Cardiac muscle cell (in vitro differentiated cells and primary cell): ENCODE results near the gene TIMM17B. TPM values are rescaled to one million over a fixed set of nuclear protein-coding genes. Genes with fewer than 3 reads are reported as not detected.

Source experiments
- DNase-seq, 2 donors: peaks; one replicate each; pipeline versions ENCODE4 v3.0.0 to v3.0.0-alpha.2; 2010 to 2017; ENCODE audit warnings: low read depth in 1 of 2, low spot score in 1 of 2
- H3K27ac ChIP-seq: fragments of 200-600 bp; sonication (generic); 2 replicates; pipeline ENCODE4 v1.5.1; 2016
- H3K27me3 ChIP-seq: fragments of 200-600 bp; sonication (generic); 2 replicates; pipeline ENCODE4 v1.6.0; 2016; ENCODE audit warnings: control low read depth
- H3K36me3 ChIP-seq: fragments of 200-600 bp; sonication (generic); 2 replicates; pipeline ENCODE4 v1.5.1; 2016; ENCODE audit warnings: control low read depth
- H3K4me1 ChIP-seq: fragments of 200-600 bp; sonication (generic); 2 replicates; pipeline ENCODE4 v1.8.1; 2017; ENCODE audit warnings: low read depth, mild to moderate bottlenecking, mixed run types
- H3K4me3 ChIP-seq: fragments of 200-600 bp; sonication (generic); 2 replicates; pipeline ENCODE4 v1.5.1; 2016; ENCODE audit warnings: mild to moderate bottlenecking
- H3K9me3 ChIP-seq: fragments of 200-600 bp; sonication (generic); 2 replicates; pipeline ENCODE4 v1.5.1; 2017; ENCODE audit warnings: low read depth, mild to moderate bottlenecking, control low read depth
- CTCF ChIP-seq: IDR thresholded peaks from 2 replicates; pipeline ENCODE4 v1.5.1; 2012; ENCODE audit warnings: low read depth, mild to moderate bottlenecking, low read length
- polyA plus RNA-seq: library from polyadenylated mRNA; unstranded; fragments of >200 nt; fragmentation: Nextera tagmentation; extraction: Ambion mirVana; gene quantifications from 2 replicates; pipeline ENCODE4 v1.2.1, GENCODE V29; 2016
- total RNA-seq: library from RNA; depleted of rRNA; stranded (reverse); fragments of >200 nt; gene quantifications from 2 replicates; pipeline ENCODE4 v1.2.3, GENCODE V29; 2016

The TIMM17B gene
- total and polyA plus RNA-seq, 2 experiments from 2014 or later: 127 to 219 TPM

GRCh38 chrX:48938721-48939425 lies 41.3 kb upstream of the TIMM17B start:
- Histone ChIP-seq H3K27me3 (no peaks in the 10 kb centered on the region), H3K27ac (peak overlapping the region; percentile 23), H3K36me3 (peaks cover 2% of the 10 kb centered on the region), H3K4me3 (no peak overlapping the region), H3K4me1 (no peaks in the 10 kb centered on the region), H3K9me3 (no peaks in the 10 kb centered on the region)
- TF ChIP-seq CTCF: no peak
- no peak for DNase-seq

- Histone ChIP-seq H3K9me3 (no peaks in the 10 kb centered on the region), H3K4me3 (no peak overlapping the region), H3K27me3 (no peaks in the 10 kb centered on the region), H3K4me1 (no peaks in the 10 kb centered on the region), H3K36me3 (peaks cover 7% of the 10 kb centered on the region), H3K27ac (peak overlapping the region; percentile 84)
- no peak for TF ChIP-seq CTCF
- peak; percentile 30 to 34 for DNase-seq
These were observed 39.7 kb upstream of the TIMM17B start for GRCh38 chrX:48937054-48937907.

GRCh38 chrX:48936429-48937053 lies 39.0 kb upstream of the TIMM17B start:
- no peaks in the 10 kb centered on the region for H3K9me3 ChIP-seq
- H3K4me3 ChIP-seq: no peak overlapping the region
- peaks cover 7% of the 10 kb centered on the region for H3K36me3 ChIP-seq
- no peak for TF ChIP-seq CTCF
- no peaks in the 10 kb centered on the region for H3K27me3 ChIP-seq
- no peaks in the 10 kb centered on the region for H3K4me1 ChIP-seq
- DNase-seq: no peak
- H3K27ac ChIP-seq: peak overlapping the region; percentile 84

GRCh38 chrX:48935301-48935670 lies 37.7 kb upstream of the TIMM17B start:
- no peak overlapping the region for H3K4me3 ChIP-seq
- H3K4me1 ChIP-seq: no peaks in the 10 kb centered on the region
- H3K27ac ChIP-seq: no peak overlapping the region
- H3K36me3 ChIP-seq: peaks cover 7% of the 10 kb centered on the region
- DNase-seq: no peak
- TF ChIP-seq CTCF: no peak
- no peaks in the 10 kb centered on the region for H3K27me3 ChIP-seq
- H3K9me3 ChIP-seq: no peaks in the 10 kb centered on the region

GRCh38 chrX:48934581-48935300 lies 37.2 kb upstream of the TIMM17B start:
- Histone ChIP-seq H3K27ac (no peak overlapping the region), H3K4me3 (no peak overlapping the region), H3K27me3 (no peaks in the 10 kb centered on the region), H3K4me1 (no peaks in the 10 kb centered on the region), H3K9me3 (no peaks in the 10 kb centered on the region), H3K36me3 (peaks cover 7% of the 10 kb centered on the region)
- TF ChIP-seq CTCF: no peak
- no peak for DNase-seq
